ENCODE results near the gene RPS6KA5. TPM values are rescaled to one million over a fixed set of nuclear protein-coding genes. Genes with fewer than 3 reads are reported as not detected.

Gene RPS6KA5
- total RNA-seq, 4 donors from 2014 or later: 3.1 to 10.5 (median 8.1) TPM

DNA sequence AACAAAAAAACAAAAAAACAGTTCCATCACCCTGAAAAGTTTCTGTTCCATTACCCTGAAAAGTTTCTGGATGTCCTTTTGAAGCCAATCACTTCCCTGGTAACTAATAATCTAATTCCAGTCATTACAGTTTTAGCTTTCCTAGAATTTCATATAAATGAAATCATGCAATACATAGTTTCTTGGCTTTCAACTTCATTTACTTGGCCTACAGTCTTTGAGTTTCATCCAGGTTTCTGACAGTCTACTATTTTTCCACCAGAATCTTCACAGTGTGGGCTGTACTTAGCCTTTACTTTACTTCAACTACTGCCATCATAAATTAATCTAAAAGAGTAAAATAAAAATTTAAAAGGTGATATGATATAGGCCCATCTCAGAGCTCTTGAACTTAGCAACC lies 55.5 kb downstream of the RPS6KA5 start:
- TF ChIP-seq POLR2A (IDR thresholded peaks at IDR 0.05): no peak
- TF ChIP-seq, protein P1, sequence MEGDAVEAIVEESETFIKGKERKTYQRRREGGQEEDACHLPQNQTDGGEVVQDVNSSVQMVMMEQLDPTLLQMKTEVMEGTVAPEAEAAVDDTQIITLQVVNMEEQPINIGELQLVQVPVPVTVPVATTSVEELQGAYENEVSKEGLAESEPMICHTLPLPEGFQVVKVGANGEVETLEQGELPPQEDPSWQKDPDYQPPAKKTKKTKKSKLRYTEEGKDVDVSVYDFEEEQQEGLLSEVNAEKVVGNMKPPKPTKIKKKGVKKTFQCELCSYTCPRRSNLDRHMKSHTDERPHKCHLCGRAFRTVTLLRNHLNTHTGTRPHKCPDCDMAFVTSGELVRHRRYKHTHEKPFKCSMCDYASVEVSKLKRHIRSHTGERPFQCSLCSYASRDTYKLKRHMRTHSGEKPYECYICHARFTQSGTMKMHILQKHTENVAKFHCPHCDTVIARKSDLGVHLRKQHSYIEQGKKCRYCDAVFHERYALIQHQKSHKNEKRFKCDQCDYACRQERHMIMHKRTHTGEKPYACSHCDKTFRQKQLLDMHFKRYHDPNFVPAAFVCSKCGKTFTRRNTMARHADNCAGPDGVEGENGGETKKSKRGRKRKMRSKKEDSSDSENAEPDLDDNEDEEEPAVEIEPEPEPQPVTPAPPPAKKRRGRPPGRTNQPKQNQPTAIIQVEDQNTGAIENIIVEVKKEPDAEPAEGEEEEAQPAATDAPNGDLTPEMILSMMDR (IDR thresholded peaks at IDR 0.05): no peak
- intact Hi-C loops (cut with DNase I): no loop called here
- no peak overlapping the region for H3K4me3 ChIP-seq
- H3K4me1 ChIP-seq: peaks cover 0 to 41% (median 20%) of the 10 kb centered on the region in 3 donors
- H3K36me3 ChIP-seq: no peaks in the 10 kb centered on the region
- no peak for DNase-seq
- H3K27me3 ChIP-seq: no peaks in the 10 kb centered on the region
- no peaks in the 10 kb centered on the region for H3K9me3 ChIP-seq
- no peak overlapping the region for H3K27ac ChIP-seq

- intact Hi-C loops (cut with DNase I): no loop called here
- Histone ChIP-seq H3K27ac (no peak overlapping the region), H3K36me3 (peaks cover 0 to 17% (median 0%) of the 10 kb centered on the region in 3 donors), H3K4me1 (peaks cover 0 to 19% (median 5%) of the 10 kb centered on the region in 3 donors), H3K9me3 (no peaks in the 10 kb centered on the region), H3K27me3 (no peaks in the 10 kb centered on the region), H3K4me3 (no peak overlapping the region)
- DNase-seq: no peak
- WGBS, 2 donors: 83 to 88% methylated on average over 4 of the region's 4 CpGs
- no peak for TF ChIP-seq POLR2A (IDR thresholded peaks at IDR 0.05)
- TF ChIP-seq, protein P1 (IDR thresholded peaks at IDR 0.05): no peak
Observed at GRCh38 chr14:90999299-90999698, 61.1 kb downstream of the RPS6KA5 start.

- H3K4me3 ChIP-seq: no peak overlapping the region
- peaks cover 0 to 17% (median 0%) of the 10 kb centered on the region in 3 donors for H3K36me3 ChIP-seq
- intact Hi-C loops (cut with DNase I): no loop called here
- DNase-seq: no peak
- WGBS, 2 donors: 0 to 57% methylated on average over 1 of the region's 1 CpG
- no peak for TF ChIP-seq POLR2A (IDR thresholded peaks at IDR 0.05)
- TF ChIP-seq, protein P1 (IDR thresholded peaks at IDR 0.05): no peak
- H3K9me3 ChIP-seq: no peaks in the 10 kb centered on the region
- no peak overlapping the region for H3K27ac ChIP-seq
- peaks cover 0 to 19% (median 5%) of the 10 kb centered on the region in 3 donors for H3K4me1 ChIP-seq
- no peaks in the 10 kb centered on the region for H3K27me3 ChIP-seq
Observed at GRCh38 chr14:90996967-90997366, 63.5 kb downstream of the RPS6KA5 start.

GRCh38 chr14:90995785-90996184 lies 64.7 kb downstream of the RPS6KA5 start:
- H3K4me3 ChIP-seq: no peak overlapping the region
- intact Hi-C loops (cut with DNase I): no loop called here
- 66 to 75% methylated on average over 4 of the region's 4 CpGs for WGBS, 2 donors
- H3K4me1 ChIP-seq: peaks cover 0 to 19% (median 5%) of the 10 kb centered on the region in 3 donors
- H3K36me3 ChIP-seq: peaks cover 0 to 22% (median 0%) of the 10 kb centered on the region in 3 donors
- DNase-seq: no peak
- H3K9me3 ChIP-seq: no peaks in the 10 kb centered on the region
- TF ChIP-seq, protein P1 (IDR thresholded peaks at IDR 0.05): no peak
- TF ChIP-seq POLR2A (IDR thresholded peaks at IDR 0.05): no peak
- H3K27me3 ChIP-seq: no peaks in the 10 kb centered on the region
- peak overlapping the region in 1 of 4 donors; percentile 5 for H3K27ac ChIP-seq

GRCh38 chr14:90993792-90994191 lies 66.6 kb downstream of the RPS6KA5 start:
- no peaks in the 10 kb centered on the region for H3K27me3 ChIP-seq
- DNase-seq: no peak
- intact Hi-C loops (cut with DNase I): no loop called here

More at GRCh38 chr14:90993792-90994191, 66.6 kb downstream of the RPS6KA5 start:
- TF ChIP-seq, protein P1 (IDR thresholded peaks at IDR 0.05): no peak
- no peak for TF ChIP-seq POLR2A (IDR thresholded peaks at IDR 0.05)
- WGBS, 2 donors: 88 to 89% methylated on average over 3 of the region's 3 CpGs
- H3K4me3 ChIP-seq: no peak overlapping the region
- no peak overlapping the region for H3K27ac ChIP-seq
- H3K9me3 ChIP-seq: no peaks in the 10 kb centered on the region
- H3K4me1 ChIP-seq: peaks cover 0 to 16% (median 5%) of the 10 kb centered on the region in 3 donors
- H3K36me3 ChIP-seq: peaks cover 0 to 12% (median 0%) of the 10 kb centered on the region in 3 donors
